CD4-positive, CD25-positive, alpha-beta regulatory T cell (primary cell): Measurements from ENCODE around the gene KLKB1. TPM values are rescaled to one million over a fixed set of nuclear protein-coding genes. Genes with fewer than 3 reads are reported as not detected.
"Not testable (repeated sequence)": the region's sequence is repeated elsewhere in the genome, so short reads cannot be mapped to it uniquely, and the experiment has no call there.

Experiments used
- ATAC-seq, 2 donors: fragments of 150-1000 bp; cut with Tn5 transposase; one replicate each; pipeline ENCODE4 v1.10.0; 2021; ENCODE audit warnings: low read depth in 2 of 2, moderate number of reproducible peaks in 2 of 2, moderate library complexity in 1 of 2
- DNase-seq, 3 donors: peaks; one replicate each; pipeline versions ENCODE4 v3.0.0 to v3.0.0-alpha.2; 2012 to 2022; ENCODE audit warnings: mixed read lengths in 1 of 3
- H3K27ac ChIP-seq: one replicate; pipeline ENCODE4 v1.7.0; 2013; ENCODE audit warnings: mild to moderate bottlenecking, low read length; ENCODE audit not compliant: insufficient read depth, poor library complexity, severe bottlenecking
- H3K27me3 ChIP-seq: one replicate; pipeline ENCODE4 v1.7.0; 2013; ENCODE audit warnings: low read length; ENCODE audit not compliant: control insufficient read depth, insufficient read depth
- H3K36me3 ChIP-seq: one replicate; pipeline ENCODE4 v1.7.0; 2013; ENCODE audit warnings: mild to moderate bottlenecking, low read length, moderate library complexity; ENCODE audit not compliant: control insufficient read depth, insufficient read depth
- H3K4me1 ChIP-seq: 2 replicates; pipeline ENCODE4 v1.7.0; 2013; ENCODE audit warnings: mild to moderate bottlenecking, low read length; ENCODE audit not compliant: insufficient read depth, control insufficient read depth, poor library complexity, severe bottlenecking
- H3K4me3 ChIP-seq: one replicate; pipeline ENCODE4 v1.7.0; 2013; ENCODE audit warnings: low read depth, mild to moderate bottlenecking, low read length, moderate library complexity
- H3K9me3 ChIP-seq, 2 experiments: 1 replicate in 1 of 2; 2 replicates in 1 of 2; pipeline ENCODE4 v1.7.0; 2013; ENCODE audit warnings: low read length in 2 of 2, mild to moderate bottlenecking in 1 of 2, moderate library complexity in 1 of 2; ENCODE audit not compliant: control insufficient read depth in 2 of 2
- H3K27ac Mint-ChIP-seq, 3 donors: one replicate each; pipeline ENCODE4 v1.8.0; 2020 to 2022; ENCODE audit warnings: mild to moderate bottlenecking in 3 of 3, mixed read lengths in 3 of 3, moderate library complexity in 2 of 3
- H3K27me3 Mint-ChIP-seq: one replicate; pipeline ENCODE4 v1.8.0; 2022; ENCODE audit warnings: mild to moderate bottlenecking, mixed read lengths
- H3K36me3 Mint-ChIP-seq: one replicate; pipeline ENCODE4 v1.8.0; 2020; ENCODE audit warnings: mixed read lengths
- H3K4me1 Mint-ChIP-seq, 4 donors: one replicate each; pipeline ENCODE4 v1.8.0; 2020 to 2022; ENCODE audit warnings: mixed read lengths in 4 of 4, mild to moderate bottlenecking in 1 of 4
- H3K4me3 Mint-ChIP-seq, 4 donors: one replicate each; pipeline ENCODE4 v1.8.0; 2020 to 2022; ENCODE audit warnings: mild to moderate bottlenecking in 4 of 4, mixed read lengths in 4 of 4, moderate library complexity in 3 of 4
- H3K9me3 Mint-ChIP-seq, 7 donors: one replicate each; pipeline ENCODE4 v1.8.0; 2020 to 2022; ENCODE audit warnings: mixed read lengths in 7 of 7, mild to moderate bottlenecking in 3 of 7, moderate library complexity in 2 of 7
- polyA plus RNA-seq, 4 donors: library from polyadenylated mRNA; unstranded; fragments of 300-500 nt; fragmentation: Illumina TruSeq; gene quantifications; one replicate each; pipeline ENCODE4 v1.2.3, GENCODE V29; 2021
- total RNA-seq: library from RNA; stranded (reverse); gene quantifications from one replicate; pipeline ENCODE4 v1.2.3, GENCODE V29; 2022

The KLKB1 gene
- total and polyA plus RNA-seq, 5 donors from 2014 or later, result 0.14 to 1.2 TPM; not detected in 3

DNA sequence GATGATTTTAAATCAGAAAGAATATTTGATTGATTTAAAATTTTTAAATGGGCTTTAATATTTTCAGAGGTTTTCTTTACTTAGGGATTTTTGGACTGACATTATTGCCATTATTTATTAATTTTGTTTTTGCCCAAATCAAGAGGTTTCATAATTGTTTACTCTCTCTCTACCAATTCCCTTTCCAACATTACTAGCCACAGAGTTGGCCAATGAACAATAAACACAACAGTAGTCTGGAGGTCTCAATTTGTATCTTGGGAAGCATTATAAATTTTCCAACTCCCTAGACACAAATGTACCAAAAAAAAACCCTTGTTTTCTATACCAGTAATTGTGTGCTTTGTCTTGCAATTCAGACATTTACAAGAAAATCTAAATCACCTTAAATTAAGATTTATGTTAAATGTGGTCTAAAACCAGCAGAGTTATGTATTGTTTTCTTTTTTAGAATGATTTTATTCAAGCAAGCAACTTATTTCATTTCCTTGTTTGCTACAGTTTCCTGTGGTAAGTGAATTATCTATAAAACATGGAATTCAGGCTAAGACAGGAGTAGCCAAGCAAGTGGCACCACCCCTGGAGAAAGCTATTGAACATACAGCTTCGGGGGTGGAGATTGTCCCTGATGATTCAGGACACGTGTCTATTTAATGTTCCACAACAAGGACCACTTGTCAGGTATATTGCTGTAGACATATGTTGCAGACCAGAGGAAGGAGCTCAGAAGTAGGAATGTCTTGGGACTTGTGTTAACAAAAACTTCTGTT lies 622 bp downstream of the KLKB1 start:
- Mint-ChIP-seq H3K4me3 (no peak overlapping the region), H3K36me3 (peaks cover 20% of the 10 kb centered on the region), H3K9me3 (peaks cover 0 to 19% (median 6%) of the 10 kb centered on the region in 7 donors), H3K27ac (no peak overlapping the region), H3K27me3 (peaks cover 5% of the 10 kb centered on the region), H3K4me1 (no peaks in the 10 kb centered on the region)
- Histone ChIP-seq H3K36me3 (no peaks in the 10 kb centered on the region), H3K4me1 (no peaks in the 10 kb centered on the region), H3K9me3 (peaks cover 0 to 9% of the 10 kb centered on the region in 2 experiments), H3K27ac (no peak overlapping the region), H3K27me3 (no peaks in the 10 kb centered on the region), H3K4me3 (no peak overlapping the region)
- DNase-seq (no peak), ATAC-seq (no peak)

DNA sequence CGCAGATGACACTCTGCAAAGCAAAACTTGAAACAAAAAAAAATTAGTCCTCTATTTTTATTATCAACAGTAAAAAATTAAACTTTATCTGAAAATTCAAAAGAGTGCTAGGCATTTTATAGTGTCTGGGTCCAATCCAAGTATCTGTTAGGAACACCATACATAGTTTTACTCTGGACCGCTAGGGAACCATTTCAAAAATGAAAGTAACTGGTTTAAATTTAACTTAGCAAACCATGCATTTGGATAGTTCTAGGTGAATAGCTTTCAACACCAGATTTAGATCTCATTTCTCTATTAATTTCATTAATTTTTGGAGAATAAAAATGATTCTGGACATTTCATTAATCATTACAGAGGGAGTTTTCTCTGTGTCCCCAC lies 1.2 kb downstream of the KLKB1 start:
- Mint-ChIP-seq H3K4me3 (no peak overlapping the region), H3K27ac (no peak overlapping the region), H3K4me1 (no peaks in the 10 kb centered on the region), H3K9me3 (peaks cover 0 to 18% (median 6%) of the 10 kb centered on the region in 7 donors), H3K36me3 (peaks cover 14% of the 10 kb centered on the region), H3K27me3 (peaks cover 5% of the 10 kb centered on the region)
- Histone ChIP-seq H3K27ac (no peak overlapping the region), H3K4me1 (no peaks in the 10 kb centered on the region), H3K27me3 (no peaks in the 10 kb centered on the region), H3K9me3 (peaks cover 0 to 9% of the 10 kb centered on the region in 2 experiments), H3K36me3 (no peaks in the 10 kb centered on the region), H3K4me3 (no peak overlapping the region)
- DNase-seq (no peak), ATAC-seq (no peak)

DNA sequence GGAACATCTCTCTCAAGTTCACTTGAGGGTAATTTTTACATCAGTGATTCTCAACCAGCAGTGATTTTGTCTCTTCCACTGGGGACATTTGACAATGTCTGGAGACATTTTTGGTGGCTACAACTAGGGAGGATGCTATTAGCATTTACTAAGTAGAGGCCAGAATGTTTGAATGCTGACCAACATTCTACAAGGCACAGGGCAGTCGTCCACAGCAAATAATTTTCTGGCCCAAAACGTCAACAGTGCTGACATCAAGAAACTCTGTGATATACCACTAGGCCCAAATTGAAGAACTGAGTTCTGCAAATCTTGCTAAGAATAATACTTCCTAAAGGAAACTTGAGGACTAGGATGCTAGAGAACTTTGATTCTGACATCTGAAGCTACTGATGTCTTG lies 7.1 kb downstream of the KLKB1 start:
- Mint-ChIP-seq H3K27ac (no peak overlapping the region), H3K36me3 (no peaks in the 10 kb centered on the region), H3K4me3 (no peak overlapping the region), H3K4me1 (no peaks in the 10 kb centered on the region), H3K9me3 (no peaks in the 10 kb centered on the region), H3K27me3 (no peaks in the 10 kb centered on the region)
- Histone ChIP-seq H3K27me3 (no peaks in the 10 kb centered on the region), H3K27ac (no peak overlapping the region), H3K36me3 (no peaks in the 10 kb centered on the region), H3K4me1 (no peaks in the 10 kb centered on the region), H3K4me3 (no peak overlapping the region), H3K9me3 (no peaks in the 10 kb centered on the region)
- no peak for ATAC-seq
- no peak for DNase-seq

- H3K9me3 Mint-ChIP-seq, result peaks cover 0 to 1% (median 0%) of the 10 kb centered on the region in 7 donors
- Histone ChIP-seq H3K4me1 (no peaks in the 10 kb centered on the region), H3K36me3 (no peaks in the 10 kb centered on the region), H3K27me3 (no peaks in the 10 kb centered on the region), H3K4me3 (no peak overlapping the region), H3K27ac (no peak overlapping the region), H3K9me3 (no peaks in the 10 kb centered on the region)
- DNase-seq, result no peak
- no peak overlapping the region for H3K4me3 Mint-ChIP-seq
- H3K36me3 Mint-ChIP-seq, result no peaks in the 10 kb centered on the region
- no peaks in the 10 kb centered on the region for H3K4me1 Mint-ChIP-seq
- ATAC-seq, result no peak
- no peak overlapping the region for H3K27ac Mint-ChIP-seq
- no peaks in the 10 kb centered on the region for H3K27me3 Mint-ChIP-seq
Measured at GRCh38 chr4:186236126-186236525, 8.8 kb downstream of the KLKB1 start.

GRCh38 chr4:186240452-186240847 lies 13.1 kb downstream of the KLKB1 start:
- H3K9me3 ChIP-seq, result no peaks in the 10 kb centered on the region
- DNase-seq, result no peak
- Mint-ChIP-seq H3K36me3 (peaks cover 5% of the 10 kb centered on the region), H3K4me1 (no peaks in the 10 kb centered on the region), H3K4me3 (no peak overlapping the region), H3K27me3 (no peaks in the 10 kb centered on the region), H3K27ac (no peak overlapping the region), H3K9me3 (peaks cover 0 to 1% (median 0%) of the 10 kb centered on the region in 7 donors)
- no peaks in the 10 kb centered on the region for H3K4me1 ChIP-seq
- ATAC-seq, result no peak
- no peak overlapping the region for H3K4me3 ChIP-seq
- no peak overlapping the region for H3K27ac ChIP-seq
- H3K36me3 ChIP-seq, result no peaks in the 10 kb centered on the region
- H3K27me3 ChIP-seq, result no peaks in the 10 kb centered on the region

- Histone ChIP-seq H3K27ac (no peak overlapping the region), H3K4me1 (no peaks in the 10 kb centered on the region), H3K36me3 (no peaks in the 10 kb centered on the region), H3K9me3 (no peaks in the 10 kb centered on the region), H3K27me3 (no peaks in the 10 kb centered on the region), H3K4me3 (no peak overlapping the region)
- no peak overlapping the region for H3K27ac Mint-ChIP-seq
- H3K36me3 Mint-ChIP-seq, result peaks cover 10% of the 10 kb centered on the region
- no peaks in the 10 kb centered on the region for H3K27me3 Mint-ChIP-seq
- DNase-seq (no peak), ATAC-seq (no peak)
- H3K9me3 Mint-ChIP-seq, result peaks cover 0 to 3% (median 1%) of the 10 kb centered on the region in 7 donors
- H3K4me1 Mint-ChIP-seq, result no peaks in the 10 kb centered on the region
- no peak overlapping the region for H3K4me3 Mint-ChIP-seq
Measured at GRCh38 chr4:186240848-186241491, 13.7 kb downstream of the KLKB1 start.

- no peaks in the 10 kb centered on the region for H3K36me3 ChIP-seq
- ATAC-seq (no peak), DNase-seq (no peak)
- Mint-ChIP-seq H3K27me3 (no peaks in the 10 kb centered on the region), H3K9me3 (peaks cover 0 to 6% (median 1%) of the 10 kb centered on the region in 7 donors), H3K27ac (no peak overlapping the region), H3K36me3 (peaks cover 12% of the 10 kb centered on the region), H3K4me3 (no peak overlapping the region), H3K4me1 (no peaks in the 10 kb centered on the region)
- H3K4me1 ChIP-seq, result no peaks in the 10 kb centered on the region
- H3K27me3 ChIP-seq, result no peaks in the 10 kb centered on the region
- no peak overlapping the region for H3K27ac ChIP-seq
- H3K4me3 ChIP-seq, result no peak overlapping the region
- no peaks in the 10 kb centered on the region for H3K9me3 ChIP-seq
Measured at GRCh38 chr4:186241616-186242015, 14.3 kb downstream of the KLKB1 start.

DNA sequence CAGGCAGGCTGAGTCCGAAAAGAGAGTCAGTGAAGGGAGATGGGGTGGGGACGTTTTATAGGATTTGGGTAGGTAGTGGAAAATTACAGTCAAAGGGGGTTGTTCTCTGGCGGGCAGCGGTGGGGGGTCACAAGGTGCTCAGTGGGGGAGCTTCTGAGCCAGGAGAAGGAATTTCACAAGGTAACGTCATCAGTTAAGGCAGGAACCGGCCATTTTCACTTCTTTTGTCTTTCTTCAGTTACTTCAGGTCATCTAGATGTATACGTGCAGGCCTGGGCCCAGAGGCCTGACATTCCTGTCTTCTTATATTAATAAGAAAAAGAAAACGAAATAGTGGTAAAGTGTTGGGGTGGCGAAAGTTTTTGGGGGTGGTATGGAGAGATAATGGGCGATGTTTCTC lies 14.7 kb downstream of the KLKB1 start:
- not testable (repeated sequence) for ATAC-seq, H3K4me3 Mint-ChIP-seq, H3K27ac Mint-ChIP-seq, H3K9me3 ChIP-seq, H3K4me1 Mint-ChIP-seq, H3K27me3 Mint-ChIP-seq, H3K4me3 ChIP-seq, H3K9me3 Mint-ChIP-seq, H3K27me3 ChIP-seq, H3K4me1 ChIP-seq, H3K27ac ChIP-seq, DNase-seq, H3K36me3 ChIP-seq
- peaks cover 12% of the 10 kb centered on the region for H3K36me3 Mint-ChIP-seq
